ENCODE data around the gene SPAG5. TPM values are rescaled to one million over a fixed set of nuclear protein-coding genes. Genes with fewer than 3 reads are reported as not detected.
A peak's percentile ranks its signal among the peaks of the same experiment; 100 is the strongest.

SPAG5 gene
- total and polyA plus RNA-seq, 2 experiments from 2014 or later: 99.6 to 104 TPM

- TF ChIP-seq, protein P1, sequence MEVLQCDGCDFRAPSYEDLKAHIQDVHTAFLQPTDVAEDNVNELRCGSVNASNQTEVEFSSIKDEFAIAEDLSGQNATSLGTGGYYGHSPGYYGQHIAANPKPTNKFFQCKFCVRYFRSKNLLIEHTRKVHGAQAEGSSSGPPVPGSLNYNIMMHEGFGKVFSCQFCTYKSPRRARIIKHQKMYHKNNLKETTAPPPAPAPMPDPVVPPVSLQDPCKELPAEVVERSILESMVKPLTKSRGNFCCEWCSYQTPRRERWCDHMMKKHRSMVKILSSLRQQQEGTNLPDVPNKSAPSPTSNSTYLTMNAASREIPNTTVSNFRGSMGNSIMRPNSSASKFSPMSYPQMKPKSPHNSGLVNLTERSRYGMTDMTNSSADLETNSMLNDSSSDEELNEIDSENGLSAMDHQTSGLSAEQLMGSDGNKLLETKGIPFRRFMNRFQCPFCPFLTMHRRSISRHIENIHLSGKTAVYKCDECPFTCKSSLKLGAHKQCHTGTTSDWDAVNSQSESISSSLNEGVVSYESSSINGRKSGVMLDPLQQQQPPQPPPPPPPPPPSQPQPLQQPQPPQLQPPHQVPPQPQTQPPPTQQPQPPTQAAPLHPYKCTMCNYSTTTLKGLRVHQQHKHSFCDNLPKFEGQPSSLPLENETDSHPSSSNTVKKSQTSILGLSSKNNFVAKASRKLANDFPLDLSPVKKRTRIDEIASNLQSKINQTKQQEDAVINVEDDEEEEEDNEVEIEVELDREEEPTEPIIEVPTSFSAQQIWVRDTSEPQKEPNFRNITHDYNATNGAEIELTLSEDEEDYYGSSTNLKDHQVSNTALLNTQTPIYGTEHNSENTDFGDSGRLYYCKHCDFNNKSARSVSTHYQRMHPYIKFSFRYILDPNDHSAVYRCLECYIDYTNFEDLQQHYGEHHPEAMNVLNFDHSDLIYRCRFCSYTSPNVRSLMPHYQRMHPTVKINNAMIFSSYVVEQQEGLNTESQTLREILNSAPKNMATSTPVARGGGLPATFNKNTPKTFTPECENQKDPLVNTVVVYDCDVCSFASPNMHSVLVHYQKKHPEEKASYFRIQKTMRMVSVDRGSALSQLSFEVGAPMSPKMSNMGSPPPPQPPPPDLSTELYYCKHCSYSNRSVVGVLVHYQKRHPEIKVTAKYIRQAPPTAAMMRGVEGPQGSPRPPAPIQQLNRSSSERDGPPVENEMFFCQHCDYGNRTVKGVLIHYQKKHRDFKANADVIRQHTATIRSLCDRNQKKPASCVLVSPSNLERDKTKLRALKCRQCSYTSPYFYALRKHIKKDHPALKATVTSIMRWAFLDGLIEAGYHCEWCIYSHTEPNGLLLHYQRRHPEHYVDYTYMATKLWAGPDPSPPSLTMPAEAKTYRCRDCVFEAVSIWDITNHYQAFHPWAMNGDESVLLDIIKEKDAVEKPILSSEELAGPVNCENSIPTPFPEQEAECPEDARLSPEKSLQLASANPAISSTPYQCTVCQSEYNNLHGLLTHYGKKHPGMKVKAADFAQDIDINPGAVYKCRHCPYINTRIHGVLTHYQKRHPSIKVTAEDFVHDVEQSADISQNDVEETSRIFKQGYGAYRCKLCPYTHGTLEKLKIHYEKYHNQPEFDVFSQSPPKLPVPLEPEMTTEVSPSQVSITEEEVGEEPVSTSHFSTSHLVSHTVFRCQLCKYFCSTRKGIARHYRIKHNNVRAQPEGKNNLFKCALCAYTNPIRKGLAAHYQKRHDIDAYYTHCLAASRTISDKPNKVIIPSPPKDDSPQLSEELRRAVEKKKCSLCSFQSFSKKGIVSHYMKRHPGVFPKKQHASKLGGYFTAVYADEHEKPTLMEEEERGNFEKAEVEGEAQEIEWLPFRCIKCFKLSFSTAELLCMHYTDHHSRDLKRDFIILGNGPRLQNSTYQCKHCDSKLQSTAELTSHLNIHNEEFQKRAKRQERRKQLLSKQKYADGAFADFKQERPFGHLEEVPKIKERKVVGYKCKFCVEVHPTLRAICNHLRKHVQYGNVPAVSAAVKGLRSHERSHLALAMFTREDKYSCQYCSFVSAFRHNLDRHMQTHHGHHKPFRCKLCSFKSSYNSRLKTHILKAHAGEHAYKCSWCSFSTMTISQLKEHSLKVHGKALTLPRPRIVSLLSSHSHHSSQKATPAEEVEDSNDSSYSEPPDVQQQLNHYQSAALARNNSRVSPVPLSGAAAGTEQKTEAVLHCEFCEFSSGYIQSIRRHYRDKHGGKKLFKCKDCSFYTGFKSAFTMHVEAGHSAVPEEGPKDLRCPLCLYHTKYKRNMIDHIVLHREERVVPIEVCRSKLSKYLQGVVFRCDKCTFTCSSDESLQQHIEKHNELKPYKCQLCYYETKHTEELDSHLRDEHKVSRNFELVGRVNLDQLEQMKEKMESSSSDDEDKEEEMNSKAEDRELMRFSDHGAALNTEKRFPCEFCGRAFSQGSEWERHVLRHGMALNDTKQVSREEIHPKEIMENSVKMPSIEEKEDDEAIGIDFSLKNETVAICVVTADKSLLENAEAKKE (CRISPR knock-in tag; IDR thresholded peaks at IDR 0.05): no peak
- TF ChIP-seq, protein P2, sequence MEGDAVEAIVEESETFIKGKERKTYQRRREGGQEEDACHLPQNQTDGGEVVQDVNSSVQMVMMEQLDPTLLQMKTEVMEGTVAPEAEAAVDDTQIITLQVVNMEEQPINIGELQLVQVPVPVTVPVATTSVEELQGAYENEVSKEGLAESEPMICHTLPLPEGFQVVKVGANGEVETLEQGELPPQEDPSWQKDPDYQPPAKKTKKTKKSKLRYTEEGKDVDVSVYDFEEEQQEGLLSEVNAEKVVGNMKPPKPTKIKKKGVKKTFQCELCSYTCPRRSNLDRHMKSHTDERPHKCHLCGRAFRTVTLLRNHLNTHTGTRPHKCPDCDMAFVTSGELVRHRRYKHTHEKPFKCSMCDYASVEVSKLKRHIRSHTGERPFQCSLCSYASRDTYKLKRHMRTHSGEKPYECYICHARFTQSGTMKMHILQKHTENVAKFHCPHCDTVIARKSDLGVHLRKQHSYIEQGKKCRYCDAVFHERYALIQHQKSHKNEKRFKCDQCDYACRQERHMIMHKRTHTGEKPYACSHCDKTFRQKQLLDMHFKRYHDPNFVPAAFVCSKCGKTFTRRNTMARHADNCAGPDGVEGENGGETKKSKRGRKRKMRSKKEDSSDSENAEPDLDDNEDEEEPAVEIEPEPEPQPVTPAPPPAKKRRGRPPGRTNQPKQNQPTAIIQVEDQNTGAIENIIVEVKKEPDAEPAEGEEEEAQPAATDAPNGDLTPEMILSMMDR (conservative IDR thresholded peaks at IDR 0.05; ENCODE audit: low read depth in 2 of 2): no peak
Measured at GRCh38 chr17:28645576-28645939, 46.7 kb upstream of the SPAG5 start (continued).

GRCh38 chr17:28644787-28645575 lies 46.2 kb upstream of the SPAG5 start, which contains the start of gene BLTP2:
Gene BLTP2, minus strand, starts transcription at chr17:28645158. Its CDS starts 102 bp downstream, at chr17:28645056.
- peaks cover 22% of the 10 kb centered on the region for H3K4me1 Mint-ChIP-seq
- peaks cover 21% of the 10 kb centered on the region for H4K20me1 ChIP-seq (replicated peaks; ENCODE audit: insufficient read depth)
- H3K9me2 ChIP-seq (ENCODE audit: insufficient read depth): no peaks in the 10 kb centered on the region
- H3K79me2 ChIP-seq (replicated peaks; ENCODE audit: insufficient read depth): peaks cover 35% of the 10 kb centered on the region
- H3K4me2 ChIP-seq: peak within 1 kb of the TSS; percentile 93
- ATAC-seq (peak; percentile 97), DNase-seq (ENCODE audit: low spot score) (peak; percentile 97)
- H3F3A ChIP-seq (replicated peaks; ENCODE audit: low read depth): peaks cover 18% of the 10 kb centered on the region; the same call in 1 of the 2 replicates
- H3K4me3 ChIP-seq: peak within 1 kb of the TSS; percentile 94
- peak within 1 kb of the TSS; percentile 86 for H2AFZ ChIP-seq
- peaks cover 9% of the 10 kb centered on the region for H3K27me3 Mint-ChIP-seq (ENCODE audit: insufficient read depth, low read depth, poor library complexity)
- no peaks in the 10 kb centered on the region for H3K9me3 Mint-ChIP-seq
- H3K4me1 ChIP-seq (ENCODE audit: insufficient read depth): peaks cover 11% of the 10 kb centered on the region; the same call in 1 of the 2 replicates
- H3K27ac ChIP-seq (ENCODE audit: low read depth): peak within 1 kb of the TSS; percentile 43
- peak within 1 kb of the TSS; percentile 92 for H3K27ac Mint-ChIP-seq
- TF ChIP-seq POLR2AphosphoS5 (IDR thresholded peaks at IDR 0.05; ENCODE audit: low read depth) (peak; percentile 74), CREB1 (CRISPR knock-in tag; IDR thresholded peaks at IDR 0.05; ENCODE audit: low read depth) (peak; percentile 77), JUNB (IDR thresholded peaks at IDR 0.05; ENCODE audit: unreplicated experiment) (no peak)
- peak within 1 kb of the TSS; percentile 91 for H3K4me3 Mint-ChIP-seq
- H3K27me3 ChIP-seq (ENCODE audit: insufficient read depth): no peaks in the 10 kb centered on the region
- peaks cover 64% of the 10 kb centered on the region for H3K36me3 Mint-ChIP-seq (ENCODE audit: low read depth)
- H3K36me3 ChIP-seq (ENCODE audit: insufficient read depth): peaks cover 33% of the 10 kb centered on the region

Measured in GM23338 (cell line).